Neural progenitor cell (in vitro differentiated cells): ENCODE measurements around the gene CTNNBL1.

ENCODE experiments used
- EZH2 ChIP-seq: fragments of 200-600 bp; sonication (generic); IDR thresholded peaks from 2 replicates; pipeline ENCODE4 v1.6.1; 2017; ENCODE audit warnings: antibody characterized with exemption, mild to moderate bottlenecking, moderate library complexity
- EZH2phosphoT487 ChIP-seq: fragments of 200-600 bp; sonication (generic); IDR thresholded peaks from 2 replicates; pipeline ENCODE4 v1.6.1; 2017; ENCODE audit warnings: antibody characterized with exemption
- TF ChIP-seq, protein P1 (sequence below): fragments of 200-600 bp; sonication (generic); IDR thresholded peaks from 2 replicates; pipeline ENCODE4 v1.5.1; 2017; ENCODE audit warnings: antibody characterized with exemption, mild to moderate bottlenecking

DNA sequence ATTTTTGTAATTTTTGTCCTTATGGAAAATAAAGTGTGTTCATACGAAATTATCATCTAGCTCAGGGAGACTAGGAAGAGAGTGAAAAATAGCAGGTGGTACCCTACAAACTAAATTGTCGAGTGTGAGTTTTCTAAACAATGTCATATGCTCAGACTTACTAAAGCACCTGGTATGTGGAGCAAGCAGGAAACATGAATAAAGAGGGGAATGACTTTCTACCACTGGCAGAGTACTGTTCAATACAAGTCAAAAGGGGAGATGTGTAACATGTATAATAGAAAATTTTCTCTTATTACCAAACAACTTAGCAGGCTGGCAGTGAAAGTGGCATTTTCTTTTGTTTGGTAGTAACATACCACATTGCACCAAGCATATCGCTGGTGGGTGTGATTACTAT is 36.1 kb downstream of the CTNNBL1 start:
- TF ChIP-seq, protein P1, sequence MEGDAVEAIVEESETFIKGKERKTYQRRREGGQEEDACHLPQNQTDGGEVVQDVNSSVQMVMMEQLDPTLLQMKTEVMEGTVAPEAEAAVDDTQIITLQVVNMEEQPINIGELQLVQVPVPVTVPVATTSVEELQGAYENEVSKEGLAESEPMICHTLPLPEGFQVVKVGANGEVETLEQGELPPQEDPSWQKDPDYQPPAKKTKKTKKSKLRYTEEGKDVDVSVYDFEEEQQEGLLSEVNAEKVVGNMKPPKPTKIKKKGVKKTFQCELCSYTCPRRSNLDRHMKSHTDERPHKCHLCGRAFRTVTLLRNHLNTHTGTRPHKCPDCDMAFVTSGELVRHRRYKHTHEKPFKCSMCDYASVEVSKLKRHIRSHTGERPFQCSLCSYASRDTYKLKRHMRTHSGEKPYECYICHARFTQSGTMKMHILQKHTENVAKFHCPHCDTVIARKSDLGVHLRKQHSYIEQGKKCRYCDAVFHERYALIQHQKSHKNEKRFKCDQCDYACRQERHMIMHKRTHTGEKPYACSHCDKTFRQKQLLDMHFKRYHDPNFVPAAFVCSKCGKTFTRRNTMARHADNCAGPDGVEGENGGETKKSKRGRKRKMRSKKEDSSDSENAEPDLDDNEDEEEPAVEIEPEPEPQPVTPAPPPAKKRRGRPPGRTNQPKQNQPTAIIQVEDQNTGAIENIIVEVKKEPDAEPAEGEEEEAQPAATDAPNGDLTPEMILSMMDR = no peak
- TF ChIP-seq EZH2phosphoT487 (no peak), EZH2 (no peak)
